OCI-LY1 (cell line): Measurements from ENCODE around the gene DCC.

ENCODE experiments used
- H2AFZ ChIP-seq: fragments of 200-600 bp; sonication (generic), shearing (Covaris generic); 2 replicates; pipeline ENCODE4 v1.6.0; 2014; ENCODE audit warnings: antibody characterized with exemption, mild to moderate bottlenecking, low read length
- H3F3A ChIP-seq: fragments of 200-600 bp; sonication (generic), shearing (Covaris generic); 2 replicates; pipeline ENCODE4 v1.6.0; 2014; ENCODE audit warnings: mild to moderate bottlenecking, antibody characterized with exemption, low read length, moderate library complexity; ENCODE audit not compliant: insufficient read depth
- H3K27ac ChIP-seq: fragments of 200-600 bp; sonication (generic); 2 replicates; pipeline ENCODE4 v1.5.1; 2014; ENCODE audit warnings: low read length, mixed run types, mild to moderate bottlenecking, low read depth; ENCODE audit not compliant: poor library complexity, severe bottlenecking
- H3K27me3 ChIP-seq: fragments of 200-600 bp; sonication (generic); 2 replicates; pipeline ENCODE4 v1.6.0; 2014; ENCODE audit warnings: antibody characterized with exemption, mild to moderate bottlenecking, low read length, moderate library complexity; ENCODE audit not compliant: insufficient read depth
- H3K36me3 ChIP-seq: fragments of 200-600 bp; sonication (generic); 2 replicates; pipeline ENCODE4 v1.6.1; 2014; ENCODE audit warnings: mild to moderate bottlenecking, antibody characterized with exemption, low read length, moderate library complexity, mixed read lengths; ENCODE audit not compliant: insufficient read depth
- H3K4me1 ChIP-seq: fragments of 200-600 bp; sonication (generic); 2 replicates; pipeline ENCODE4 v1.5.1; 2014; ENCODE audit warnings: mild to moderate bottlenecking, low read length, moderate library complexity; ENCODE audit not compliant: insufficient read depth, severe bottlenecking
- H3K4me2 ChIP-seq: fragments of 200-600 bp; sonication (generic), shearing (Covaris generic); 2 replicates; pipeline ENCODE4 v1.6.1; 2014; ENCODE audit warnings: low read length
- H3K4me3 ChIP-seq: fragments of 200-600 bp; sonication (generic); 2 replicates; pipeline ENCODE4 v1.5.1; 2014; ENCODE audit warnings: low read length, low read depth, mild to moderate bottlenecking, mixed read lengths; ENCODE audit not compliant: poor library complexity, severe bottlenecking
- H3K79me2 ChIP-seq: fragments of 200-600 bp; shearing (Covaris generic); 2 replicates; pipeline ENCODE4 v1.6.1; 2016; ENCODE audit warnings: mixed run types, low read length, mixed read lengths; ENCODE audit not compliant: insufficient read depth
- H3K9ac ChIP-seq: fragments of 200-600 bp; sonication (generic), shearing (Covaris generic); 2 replicates; pipeline ENCODE4 v1.6.1; 2014; ENCODE audit warnings: mild to moderate bottlenecking, low read length, mixed read lengths
- H3K9me2 ChIP-seq: fragments of 200-600 bp; sonication (generic), shearing (Covaris generic); 2 replicates; pipeline ENCODE4 v1.6.1; 2014; ENCODE audit warnings: low read depth, mild to moderate bottlenecking, low read length, mixed read lengths
- H3K9me3 ChIP-seq: fragments of 200-600 bp; shearing (Covaris generic); 2 replicates; pipeline ENCODE4 v1.6.1; 2014; ENCODE audit warnings: low read length, mixed read lengths
- H4K20me1 ChIP-seq: fragments of 200-600 bp; sonication (generic), shearing (Covaris generic); 2 replicates; pipeline ENCODE4 v1.6.0; 2016; ENCODE audit warnings: mild to moderate bottlenecking, low read length; ENCODE audit not compliant: insufficient read depth
- CTCF ChIP-seq: fragments of 200-600 bp; sonication (generic), shearing (Covaris generic); IDR thresholded peaks from 2 replicates; pipeline ENCODE4 v1.5.1; 2017; ENCODE audit warnings: mild to moderate bottlenecking, antibody characterized with exemption, low read length, moderate library complexity, mixed read lengths
- EZH2 ChIP-seq: fragments of 200-600 bp; sonication (generic), shearing (Covaris generic); IDR thresholded peaks from 2 replicates; pipeline ENCODE4 v1.8.0; 2017; ENCODE audit warnings: borderline replicate concordance, mixed run types, mild to moderate bottlenecking, antibody characterized with exemption, low read length, moderate library complexity, mixed read lengths

DCC gene

DNA sequence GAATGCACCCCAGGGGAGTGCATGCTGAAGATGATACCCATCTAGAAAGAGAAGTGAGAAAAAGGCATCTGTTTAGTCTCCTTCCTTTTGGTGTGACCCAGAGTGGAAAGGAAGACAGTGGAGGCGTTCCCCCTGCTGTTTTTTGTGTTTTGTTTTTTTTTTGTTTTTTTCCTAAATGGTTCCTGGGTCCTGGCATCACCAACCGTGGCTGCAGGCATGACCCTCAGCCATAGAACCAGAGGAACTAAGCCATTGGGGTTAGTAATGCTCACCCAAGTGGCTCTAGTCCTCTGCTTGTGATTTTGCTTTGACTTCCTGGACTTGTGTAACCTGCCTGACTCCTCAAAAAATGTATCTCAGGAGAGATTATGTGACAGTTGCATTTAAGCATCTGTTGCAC, 451.3 kb downstream of the DCC start:
- H3K9ac ChIP-seq: no peak overlapping the region
- TF ChIP-seq CTCF (no peak), EZH2 (no peak)

DNA sequence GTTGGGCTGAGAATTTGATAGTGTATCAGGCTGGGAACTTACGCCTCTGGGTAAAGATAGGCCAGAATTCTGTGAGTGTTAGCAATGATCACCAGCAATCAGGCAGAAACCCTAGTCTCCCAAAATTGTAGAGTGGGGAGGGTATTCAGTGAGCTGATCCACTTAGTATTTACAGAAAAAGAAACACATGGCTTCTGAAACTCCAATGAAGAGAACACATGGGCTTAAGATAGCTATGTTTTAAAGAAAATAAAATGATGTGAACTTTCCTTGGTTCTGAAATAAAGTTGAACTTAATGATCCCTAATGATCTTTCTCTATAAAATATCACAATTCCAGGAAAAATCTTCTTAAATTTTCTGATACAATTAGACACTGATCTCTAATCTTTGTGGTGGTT, 472.8 kb downstream of the DCC start:
- Histone ChIP-seq H3K9me2 (no peaks in the 10 kb centered on the region), H3K27ac (no peak overlapping the region), H3K9me3 (no peaks in the 10 kb centered on the region)

More for the DNA sequence above, 451.3 kb downstream of the DCC start:
- Histone ChIP-seq H3K4me2 (no peak overlapping the region), H2AFZ (no peak overlapping the region), H3K9me2 (no peaks in the 10 kb centered on the region), H3K9me3 (0 out of 2 replicates have a peak, but pooled peaks cover 2% of the 10 kb centered on the region), H3K27ac (no peak overlapping the region), H3K27me3 (no peaks in the 10 kb centered on the region), H3K4me3 (no peak overlapping the region), H3K36me3 (no peaks in the 10 kb centered on the region), H3F3A (no peaks in the 10 kb centered on the region), H4K20me1 (no peaks in the 10 kb centered on the region), H3K4me1 (no peaks in the 10 kb centered on the region), H3K79me2 (no peaks in the 10 kb centered on the region)

DNA sequence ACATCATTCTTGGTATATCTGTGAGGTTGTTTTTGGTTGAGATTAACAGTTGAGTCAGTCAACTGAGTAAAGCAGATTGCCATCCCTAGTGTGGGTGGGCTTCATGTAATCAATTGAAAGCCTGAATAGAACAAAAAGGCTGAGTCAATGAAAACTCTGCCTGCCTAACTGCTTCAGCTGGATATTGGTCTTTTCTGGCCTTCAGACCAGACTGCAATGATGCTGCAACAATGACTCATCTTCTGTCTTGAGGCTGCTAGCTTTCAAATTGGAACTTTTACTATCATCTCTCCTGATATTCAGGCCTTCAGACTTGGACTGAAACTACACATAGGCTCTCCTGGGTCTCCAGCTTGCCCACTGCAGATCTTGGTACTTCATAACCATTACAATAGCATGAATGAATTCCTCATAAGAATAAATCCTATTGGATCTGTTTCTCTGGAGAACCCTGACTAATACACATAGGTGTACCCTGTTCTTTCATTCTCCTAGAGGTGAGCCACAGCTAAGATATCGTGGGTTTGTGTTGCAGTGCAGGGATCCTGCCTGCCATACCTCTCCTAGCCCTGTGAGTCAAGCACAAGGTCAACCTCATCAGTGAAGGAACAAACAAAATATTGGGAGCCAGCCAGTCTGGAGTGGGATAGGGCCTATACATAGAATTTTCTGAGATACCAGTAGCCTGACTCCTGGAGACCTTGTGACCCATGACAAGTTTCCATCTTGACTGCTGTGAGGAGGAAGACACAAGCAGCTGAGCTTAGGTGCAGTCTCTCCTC, 473.8 kb downstream of the DCC start:
- H3K4me3 ChIP-seq: no peak overlapping the region
- H3K27me3 ChIP-seq: no peaks in the 10 kb centered on the region
- H3K36me3 ChIP-seq: no peaks in the 10 kb centered on the region
- H3K4me2 ChIP-seq: no peak overlapping the region
- no peaks in the 10 kb centered on the region for H3K4me1 ChIP-seq
- H3K9me3 ChIP-seq: no peaks in the 10 kb centered on the region
- no peak overlapping the region for H2AFZ ChIP-seq
- no peaks in the 10 kb centered on the region for H3K9me2 ChIP-seq
- H3F3A ChIP-seq: no peaks in the 10 kb centered on the region
- H3K27ac ChIP-seq: no peak overlapping the region
- H4K20me1 ChIP-seq: no peaks in the 10 kb centered on the region
- H3K9ac ChIP-seq: no peak overlapping the region
- no peak for TF ChIP-seq EZH2
- no peak for TF ChIP-seq CTCF
- no peaks in the 10 kb centered on the region for H3K79me2 ChIP-seq

More for the DNA sequence above, 472.8 kb downstream of the DCC start:
- TF ChIP-seq EZH2: no peak
- TF ChIP-seq CTCF: no peak
- Histone ChIP-seq H2AFZ (no peak overlapping the region), H3K36me3 (no peaks in the 10 kb centered on the region), H3K27me3 (no peaks in the 10 kb centered on the region), H3K79me2 (no peaks in the 10 kb centered on the region), H3K4me1 (no peaks in the 10 kb centered on the region), H3K9ac (no peak overlapping the region), H3K4me3 (no peak overlapping the region), H3F3A (no peaks in the 10 kb centered on the region), H4K20me1 (no peaks in the 10 kb centered on the region), H3K4me2 (no peak overlapping the region)
